CD4-positive, alpha-beta T cell treated with Interleukin-1 beta for 1 hour (primary cell): ENCODE measurements around the gene DONSON.
"Not testable (repeated sequence)": the region's sequence is repeated elsewhere in the genome, so short reads cannot be mapped to it uniquely, and the experiment has no call there.

Source experiments
- DNase-seq, 2 donors: peaks; one replicate each; pipeline ENCODE4 v3.0.0-alpha.2; 2020 to 2022

DONSON gene, protein sequence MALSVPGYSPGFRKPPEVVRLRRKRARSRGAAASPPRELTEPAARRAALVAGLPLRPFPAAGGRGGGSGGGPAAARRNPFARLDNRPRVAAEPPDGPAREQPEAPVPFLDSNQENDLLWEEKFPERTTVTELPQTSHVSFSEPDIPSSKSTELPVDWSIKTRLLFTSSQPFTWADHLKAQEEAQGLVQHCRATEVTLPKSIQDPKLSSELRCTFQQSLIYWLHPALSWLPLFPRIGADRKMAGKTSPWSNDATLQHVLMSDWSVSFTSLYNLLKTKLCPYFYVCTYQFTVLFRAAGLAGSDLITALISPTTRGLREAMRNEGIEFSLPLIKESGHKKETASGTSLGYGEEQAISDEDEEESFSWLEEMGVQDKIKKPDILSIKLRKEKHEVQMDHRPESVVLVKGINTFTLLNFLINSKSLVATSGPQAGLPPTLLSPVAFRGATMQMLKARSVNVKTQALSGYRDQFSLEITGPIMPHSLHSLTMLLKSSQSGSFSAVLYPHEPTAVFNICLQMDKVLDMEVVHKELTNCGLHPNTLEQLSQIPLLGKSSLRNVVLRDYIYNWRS

GRCh38 chr21:33588485-33589335 lies at the start of gene DONSON:
Gene DONSON (minus strand): TSS chr21:33588684. CDS start chr21:33588641, 43 bp downstream.
- peak; percentile 87 to 89 for DNase-seq

GRCh38 chr21:33634254-33634653 lies 45.8 kb upstream of the DONSON start:
- no peak for DNase-seq

DNA sequence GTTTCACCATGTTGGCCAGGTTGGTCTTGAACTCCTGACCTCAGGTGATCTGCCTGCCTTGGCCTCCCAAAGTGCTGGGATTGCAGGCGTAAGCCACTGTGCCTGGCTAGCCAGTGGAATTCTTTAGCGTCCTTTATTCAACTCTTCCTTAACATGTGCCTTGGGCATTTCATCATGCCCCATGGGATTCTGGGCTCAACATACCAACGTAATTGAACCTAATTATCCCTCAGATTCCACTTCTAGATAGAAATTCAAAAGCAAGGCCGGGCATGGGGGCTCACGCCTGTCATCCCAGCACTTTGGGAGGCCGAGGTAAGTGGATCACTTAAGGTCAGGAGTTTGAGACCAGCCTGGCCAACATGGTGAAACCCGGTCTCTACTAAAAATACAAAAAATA lies 37.7 kb upstream of the DONSON start:
- not testable (repeated sequence) for DNase-seq

DNA sequence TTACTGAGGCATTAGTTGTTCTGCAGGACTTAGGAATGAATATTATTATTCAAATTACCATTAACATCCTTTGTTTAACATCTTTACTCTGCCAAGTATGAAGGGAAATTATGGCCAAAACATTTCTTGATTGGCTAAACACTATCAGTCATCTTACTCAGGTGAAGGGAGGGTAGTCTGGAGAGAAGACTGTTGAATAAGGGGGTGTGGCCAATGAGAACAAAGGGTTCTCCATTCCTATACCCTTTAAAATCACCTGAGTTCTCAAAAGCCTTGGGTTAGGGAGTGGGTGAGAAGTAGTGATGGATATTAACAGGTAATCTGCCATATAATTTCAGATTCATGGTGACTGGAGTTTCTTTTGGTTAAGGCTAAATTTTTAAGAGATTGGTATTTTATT lies 33.8 kb upstream of the DONSON start:
- DNase-seq, result no peak

DNA sequence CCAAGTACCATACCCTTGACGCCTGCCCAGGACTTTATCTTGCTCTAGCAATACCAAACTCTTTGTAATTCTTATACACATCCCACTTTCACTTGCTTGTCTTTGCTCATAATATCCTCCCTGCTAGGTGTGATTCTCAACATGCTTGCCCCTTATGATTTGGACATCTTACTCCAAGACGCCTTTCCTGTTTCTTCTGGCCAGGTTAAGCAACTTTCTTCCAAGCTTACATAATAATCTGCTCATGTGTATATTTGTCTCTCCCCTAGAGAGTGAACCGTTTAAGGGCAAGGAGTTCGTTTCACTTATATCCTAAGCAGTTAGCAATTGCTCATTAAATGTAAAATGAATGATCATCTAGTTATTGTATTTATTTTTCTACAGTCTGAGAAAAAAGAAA lies 31.2 kb upstream of the DONSON start:
- DNase-seq, result no peak

DNA sequence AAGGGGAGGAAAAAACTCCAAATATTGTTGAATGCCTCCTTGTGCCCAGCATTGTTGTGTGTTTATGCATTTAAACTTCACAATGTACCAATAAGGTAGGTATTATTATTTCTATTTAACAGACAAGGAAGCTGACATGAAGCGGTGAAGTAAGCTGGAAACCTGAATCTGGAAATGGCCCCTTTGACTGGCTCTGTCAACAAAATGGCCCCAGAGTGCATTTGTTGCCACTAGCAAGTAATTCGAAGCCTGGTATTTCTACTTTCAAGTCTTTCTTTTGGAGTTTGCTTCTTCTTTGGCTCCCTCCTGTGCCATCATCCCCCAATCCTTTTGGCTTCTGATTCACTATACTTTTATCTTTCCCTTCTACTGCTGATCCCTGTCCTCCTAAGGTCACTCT lies 29.9 kb upstream of the DONSON start:
- DNase-seq, result no peak

- not testable (repeated sequence) for DNase-seq
Measured at GRCh38 chr21:33617565-33617964, 29.1 kb upstream of the DONSON start.

GRCh38 chr21:33611006-33611744 lies 22.7 kb upstream of the DONSON start:
- no peak for DNase-seq

GRCh38 chr21:33608559-33608958 lies 20.1 kb upstream of the DONSON start:
- no peak for DNase-seq

DNA sequence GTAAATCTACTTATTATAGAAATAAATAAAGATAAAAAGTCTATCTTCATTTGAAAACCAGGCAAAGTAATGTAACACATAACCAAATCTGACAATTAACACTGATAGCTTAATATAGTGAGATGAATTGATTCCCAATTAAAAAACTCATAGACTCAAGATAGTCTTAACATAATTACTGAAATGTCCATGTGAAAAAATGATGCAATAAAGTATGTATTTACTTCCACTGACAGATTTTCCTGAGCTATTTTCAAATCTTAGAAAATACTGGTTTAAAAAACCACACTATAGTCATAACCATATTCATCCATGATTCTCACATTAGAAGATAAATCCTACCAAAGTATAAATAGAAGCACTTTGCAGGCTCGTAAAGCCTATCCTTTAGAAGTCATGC lies 9.6 kb upstream of the DONSON start:
- no peak for DNase-seq

- peak in 1 of 2 donors; percentile 2 for DNase-seq
Measured at GRCh38 chr21:33587792-33588484, 546 bp downstream of the DONSON start.

GRCh38 chr21:33586927-33587326 lies 1.6 kb downstream of the DONSON start:
- no peak for DNase-seq

- DNase-seq, result no peak
Measured at GRCh38 chr21:33584455-33584854, 4.0 kb downstream of the DONSON start.

DNA sequence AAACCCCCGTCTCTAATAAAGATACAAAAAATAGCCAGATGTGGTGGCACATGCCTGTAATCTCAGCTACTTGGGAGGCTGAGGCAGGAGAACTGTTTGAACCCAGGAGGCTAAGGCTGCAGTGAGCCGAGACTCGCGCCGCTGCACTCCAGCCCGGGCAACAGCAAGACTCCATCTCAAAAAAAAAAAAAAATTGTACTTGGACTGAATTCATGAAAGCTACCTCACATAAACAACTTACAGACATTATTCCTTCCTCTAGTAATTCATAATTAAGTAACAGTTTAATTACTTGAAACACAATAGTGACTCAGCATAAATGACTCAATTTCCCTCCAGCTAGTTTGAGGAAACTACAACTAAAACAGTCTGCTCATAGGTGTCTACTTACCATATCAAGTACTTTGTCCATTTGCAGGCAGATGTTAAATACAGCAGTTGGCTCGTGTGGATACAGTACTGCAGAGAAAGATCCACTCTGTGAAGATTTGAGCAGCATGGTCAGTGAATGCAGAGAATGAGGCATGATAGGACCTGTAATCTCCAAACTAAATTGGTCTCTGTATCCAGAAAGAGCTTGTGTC lies 9.4 kb downstream of the DONSON start:
- DNase-seq, result no peak

DNA sequence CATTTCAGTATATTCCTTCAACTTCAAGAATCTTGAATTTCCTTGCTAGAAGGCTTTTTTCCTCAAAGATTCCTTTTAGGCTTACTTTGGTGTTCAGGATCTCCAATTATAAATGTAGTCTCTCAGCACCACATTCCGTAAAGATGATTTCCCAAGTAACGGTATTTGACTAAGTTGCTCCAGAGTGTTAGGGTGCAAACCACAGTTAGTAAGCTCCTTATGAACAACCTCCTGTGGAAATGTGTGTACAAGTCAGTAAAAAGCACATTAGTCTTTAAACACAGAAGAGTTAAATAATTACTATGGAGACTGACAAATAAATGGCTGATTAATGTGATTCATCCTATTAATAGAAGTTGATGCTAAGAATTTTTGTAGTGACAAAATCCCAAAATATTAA lies 10.3 kb downstream of the DONSON start:
- no peak for DNase-seq

DNA sequence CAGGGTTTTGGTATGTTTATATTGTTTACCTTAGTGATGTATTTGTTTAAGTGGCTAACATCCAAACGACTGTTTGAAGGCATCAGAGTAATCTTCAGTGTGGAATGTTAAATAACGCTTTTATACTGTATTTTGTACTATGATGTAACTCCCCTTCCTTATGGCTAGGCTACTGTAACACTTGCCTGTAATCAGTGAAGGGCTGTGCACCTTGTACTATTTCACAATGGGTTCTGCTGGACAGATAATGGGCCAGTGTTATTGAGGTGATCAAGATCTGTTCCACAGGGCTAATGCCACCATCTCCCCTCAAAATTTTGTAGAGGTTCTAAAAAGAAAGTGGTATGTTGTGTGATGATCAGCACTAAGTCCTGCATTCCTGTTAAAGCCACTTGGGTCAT lies 11.7 kb downstream of the DONSON start:
- DNase-seq, result not testable (repeated sequence)

DNA sequence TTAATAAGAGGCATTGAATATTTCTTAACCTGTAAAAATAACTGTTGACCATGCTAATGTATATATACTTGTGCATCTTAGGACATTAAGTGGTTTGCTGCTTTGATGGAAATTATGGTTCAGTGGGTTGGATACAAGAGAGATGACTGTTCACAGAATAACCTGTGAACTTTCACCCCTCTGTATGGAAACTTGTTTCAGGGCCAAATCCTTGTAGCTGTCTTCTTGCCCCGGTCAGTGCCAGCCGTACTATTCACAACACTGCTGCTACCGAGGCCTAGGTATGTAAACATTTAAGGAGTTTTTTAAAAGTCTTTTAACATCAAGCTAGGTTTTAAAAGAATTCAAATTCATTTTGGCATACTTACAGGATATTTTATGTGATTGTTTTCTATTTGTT lies 16.1 kb downstream of the DONSON start:
- no peak for DNase-seq

GRCh38 chr21:33569991-33570390 lies 18.5 kb downstream of the DONSON start:
- no peak for DNase-seq

GRCh38 chr21:33568448-33568847 lies 20.0 kb downstream of the DONSON start:
- DNase-seq, result no peak

GRCh38 chr21:33567914-33568313 lies 20.6 kb downstream of the DONSON start:
- no peak for DNase-seq

- DNase-seq, result no peak
Measured at GRCh38 chr21:33566514-33566913, 22.0 kb downstream of the DONSON start.

DNA sequence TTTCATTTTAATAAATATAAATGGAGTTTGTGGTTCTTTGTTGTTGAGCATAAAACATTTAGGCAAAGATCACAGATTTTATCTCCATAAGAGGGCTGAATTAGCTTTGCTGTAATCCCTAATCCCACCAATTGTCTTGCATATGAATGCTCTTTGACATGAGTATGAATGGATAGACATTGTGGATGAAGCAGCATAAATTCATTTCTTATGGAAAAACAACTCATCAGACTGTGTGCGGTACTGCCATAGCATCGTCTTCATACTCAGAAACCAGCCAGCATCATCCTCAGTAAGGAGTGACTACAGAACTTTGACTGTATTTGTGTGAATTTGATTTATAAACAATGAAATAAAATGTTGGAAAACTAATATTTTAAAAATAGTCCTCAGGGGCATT lies 26.1 kb downstream of the DONSON start:
- DNase-seq, result no peak
